MM.1S (cell line): ENCODE measurements around the gene ABCE1.

Experiments used
- DNase-seq: peaks from one replicate; pipeline ENCODE4 v3.0.0-alpha.2; 2015
- H2AFZ ChIP-seq: fragments of 300-600 bp; sonication (generic); 2 replicates; pipeline ENCODE4 v1.6.0; 2016; ENCODE audit warnings: antibody characterized with exemption, low read length
- H3F3A ChIP-seq: fragments of 300-600 bp; sonication (generic); 2 replicates; pipeline ENCODE4 v1.6.1; 2016; ENCODE audit warnings: mild to moderate bottlenecking, antibody characterized with exemption, low read length, moderate library complexity, mixed read lengths; ENCODE audit not compliant: insufficient read depth
- H3K27ac ChIP-seq: fragments of 300-600 bp; sonication (generic); 2 replicates; pipeline ENCODE4 v1.5.1; 2016; ENCODE audit warnings: mild to moderate bottlenecking, low read length
- H3K27me3 ChIP-seq: fragments of 300-600 bp; sonication (generic); replicated peaks from 2 replicates; pipeline ENCODE4 v1.6.0; 2016; ENCODE audit warnings: low read length; ENCODE audit not compliant: insufficient read depth
- H3K36me3 ChIP-seq: fragments of 300-600 bp; sonication (generic); replicated peaks from 2 replicates; pipeline ENCODE4 v1.6.1; 2016; ENCODE audit warnings: mild to moderate bottlenecking, low read length, mixed read lengths; ENCODE audit not compliant: insufficient read depth
- H3K4me1 ChIP-seq: fragments of 300-600 bp; sonication (generic); 2 replicates; pipeline ENCODE4 v1.6.1; 2016; ENCODE audit warnings: low read length, mixed read lengths
- H3K4me2 ChIP-seq: fragments of 300-600 bp; sonication (generic); 2 replicates; pipeline ENCODE4 v1.6.0; 2016; ENCODE audit warnings: low read depth, low read length
- H3K4me3 ChIP-seq: fragments of 300-600 bp; sonication (generic); 2 replicates; pipeline ENCODE4 v1.5.1; 2016; ENCODE audit warnings: low read length, mixed read lengths
- H3K79me2 ChIP-seq: fragments of 300-600 bp; sonication (generic); 2 replicates; pipeline ENCODE4 v1.6.1; 2016; ENCODE audit warnings: mixed run types, low read length, mixed read lengths
- H3K9ac ChIP-seq: fragments of 300-600 bp; sonication (generic); 2 replicates; pipeline ENCODE4 v1.6.1; 2016; ENCODE audit warnings: low read length, mixed read lengths
- H3K9me2 ChIP-seq: fragments of 300-600 bp; sonication (generic); replicated peaks from 2 replicates; pipeline ENCODE4 v1.6.1; 2016; ENCODE audit warnings: mild to moderate bottlenecking, low read length, mixed read lengths; ENCODE audit not compliant: insufficient read depth
- H3K9me3 ChIP-seq: fragments of 300-600 bp; sonication (generic); replicated peaks from 2 replicates; pipeline ENCODE4 v1.6.1; 2016; ENCODE audit warnings: mild to moderate bottlenecking, low read length, mixed read lengths; ENCODE audit not compliant: insufficient read depth
- H4K20me1 ChIP-seq: fragments of 300-600 bp; sonication (generic); 2 replicates; pipeline ENCODE4 v1.6.1; 2016; ENCODE audit warnings: mild to moderate bottlenecking, low read length, moderate library complexity, mixed read lengths; ENCODE audit not compliant: insufficient read depth
- CTCF ChIP-seq: fragments of 300-600 bp; sonication (generic); IDR thresholded peaks from 2 replicates; pipeline ENCODE4 v1.5.1; 2016; ENCODE audit warnings: antibody characterized with exemption, low read length, mixed read lengths
- EZH2 ChIP-seq: fragments of 300-600 bp; sonication (generic); optimal IDR thresholded peaks from 2 replicates; pipeline ENCODE3; 2017; ENCODE audit warnings: low read depth, mild to moderate bottlenecking, antibody characterized with exemption, low read length, mixed read lengths
- EZH2phosphoT487 ChIP-seq: fragments of 300-600 bp; sonication (generic); IDR thresholded peaks from 2 replicates; pipeline ENCODE4 v1.6.1; 2018; ENCODE audit warnings: antibody characterized with exemption, low read length

Gene ABCE1

GRCh38 chr4:145153181-145153903, 55.2 kb downstream of the ABCE1 start:
- Histone ChIP-seq H3K9ac (no peak overlapping the region), H3K4me2 (peak overlapping the region; percentile 52; the same call in 1 of the 2 replicates), H3K4me3 (no peak overlapping the region), H3K4me1 (peaks cover 15% of the 10 kb centered on the region), H3K9me3 (no peaks in the 10 kb centered on the region), H4K20me1 (no peaks in the 10 kb centered on the region), H3K9me2 (no peaks in the 10 kb centered on the region), H3K27me3 (no peaks in the 10 kb centered on the region), H3F3A (peaks cover 5% of the 10 kb centered on the region; the same call in 1 of the 2 replicates), H2AFZ (no peak overlapping the region), H3K27ac (no peak overlapping the region; the same call in 1 of the 2 replicates), H3K79me2 (peaks cover 18% of the 10 kb centered on the region), H3K36me3 (peaks cover 7% of the 10 kb centered on the region; the same call in 1 of the 2 replicates)
- DNase-seq, result no peak
- TF ChIP-seq CTCF, result no peak
- no peak for TF ChIP-seq EZH2
- TF ChIP-seq EZH2phosphoT487, result no peak

- no peaks in the 10 kb centered on the region for H3K27me3 ChIP-seq
- DNase-seq, result peak; percentile 48
Observed at GRCh38 chr4:145153904-145154298, 55.8 kb downstream of the ABCE1 start.

GRCh38 chr4:145154573-145154972, 56.5 kb downstream of the ABCE1 start:
- no peaks in the 10 kb centered on the region for H3K9me2 ChIP-seq
- H3K27me3 ChIP-seq, result no peaks in the 10 kb centered on the region
- H3K27ac ChIP-seq, result peak overlapping the region; percentile 50; the same call in 1 of the 2 replicates
- H3K9ac ChIP-seq, result no peak overlapping the region
- no peak overlapping the region for H2AFZ ChIP-seq
- no peaks in the 10 kb centered on the region for H3K9me3 ChIP-seq
- H3F3A ChIP-seq, result peaks cover 10% of the 10 kb centered on the region; the same call in 1 of the 2 replicates
- no peaks in the 10 kb centered on the region for H4K20me1 ChIP-seq
- no peaks in the 10 kb centered on the region for H3K36me3 ChIP-seq
- H3K4me1 ChIP-seq, result peaks cover 19% of the 10 kb centered on the region
- H3K79me2 ChIP-seq, result peaks cover 18% of the 10 kb centered on the region
- H3K4me3 ChIP-seq, result no peak overlapping the region
- TF ChIP-seq CTCF, result peak; percentile 79
- TF ChIP-seq EZH2, result no peak
- TF ChIP-seq EZH2phosphoT487, result no peak
- peak overlapping the region; percentile 52; the same call in 1 of the 2 replicates for H3K4me2 ChIP-seq
- peak; percentile 61 for DNase-seq

More at GRCh38 chr4:145153904-145154298, 55.8 kb downstream of the ABCE1 start:
- peaks cover 5% of the 10 kb centered on the region; the same call in 1 of the 2 replicates for H3F3A ChIP-seq
- peaks cover 4% of the 10 kb centered on the region; the same call in 1 of the 2 replicates for H3K36me3 ChIP-seq
- H3K9ac ChIP-seq, result peak overlapping the region; percentile 23; the same call in 1 of the 2 replicates
- no peaks in the 10 kb centered on the region for H4K20me1 ChIP-seq
- H2AFZ ChIP-seq, result no peak overlapping the region
- 0 out of 2 replicates have a peak overlapping the region, but pooled peaks have one; percentile 4 for H3K4me3 ChIP-seq
- H3K9me3 ChIP-seq, result no peaks in the 10 kb centered on the region
- H3K4me1 ChIP-seq, result peaks cover 15% of the 10 kb centered on the region
- peaks cover 18% of the 10 kb centered on the region for H3K79me2 ChIP-seq
- peak overlapping the region; percentile 52 for H3K4me2 ChIP-seq
- TF ChIP-seq CTCF, result no peak
- no peak for TF ChIP-seq EZH2
- no peak for TF ChIP-seq EZH2phosphoT487
- H3K9me2 ChIP-seq, result no peaks in the 10 kb centered on the region
- H3K27ac ChIP-seq, result peak overlapping the region; percentile 50; the same call in 1 of the 2 replicates
